GM13977 (cell line): ENCODE data around the gene CMTM7.
"Not testable (repeated sequence)": the region's sequence is repeated elsewhere in the genome, so short reads cannot be mapped to it uniquely, and the experiment has no call there.

Experiments
- DNase-seq: peaks from one replicate; pipeline ENCODE4 v3.0.0; 2012; ENCODE audit warnings: low spot score
- CTCF ChIP-seq: IDR thresholded peaks from 2 replicates; pipeline ENCODE4 v1.5.1; 2012; ENCODE audit warnings: mild to moderate bottlenecking, control low read depth; ENCODE audit not compliant: insufficient read depth; ENCODE audit errors: extremely low read depth, missing control alignments
- in situ Hi-C: fragments of 300-500 bp; cut with MboI; formaldehyde crosslinking; loops from one replicate; pipeline ENCODE4 v1.12.0; 2022; ENCODE audit warnings: low sequenced_read_pairs, low pct_unique_long_range_greater_than_20kb, mixed read lengths, inconsistent platforms; ENCODE audit not compliant: unreplicated experiment

The CMTM7 gene

GRCh38 chr3:32379831-32380500 lies 11.7 kb upstream of the CMTM7 start:
- DNase-seq = no peak
- TF ChIP-seq CTCF = no peak
- in situ Hi-C loops = no loop called here

- in situ Hi-C loops = no loop called here
- TF ChIP-seq CTCF = no peak
- no peak for DNase-seq
Measured at GRCh38 chr3:32381922-32382321, 9.7 kb upstream of the CMTM7 start.

DNA sequence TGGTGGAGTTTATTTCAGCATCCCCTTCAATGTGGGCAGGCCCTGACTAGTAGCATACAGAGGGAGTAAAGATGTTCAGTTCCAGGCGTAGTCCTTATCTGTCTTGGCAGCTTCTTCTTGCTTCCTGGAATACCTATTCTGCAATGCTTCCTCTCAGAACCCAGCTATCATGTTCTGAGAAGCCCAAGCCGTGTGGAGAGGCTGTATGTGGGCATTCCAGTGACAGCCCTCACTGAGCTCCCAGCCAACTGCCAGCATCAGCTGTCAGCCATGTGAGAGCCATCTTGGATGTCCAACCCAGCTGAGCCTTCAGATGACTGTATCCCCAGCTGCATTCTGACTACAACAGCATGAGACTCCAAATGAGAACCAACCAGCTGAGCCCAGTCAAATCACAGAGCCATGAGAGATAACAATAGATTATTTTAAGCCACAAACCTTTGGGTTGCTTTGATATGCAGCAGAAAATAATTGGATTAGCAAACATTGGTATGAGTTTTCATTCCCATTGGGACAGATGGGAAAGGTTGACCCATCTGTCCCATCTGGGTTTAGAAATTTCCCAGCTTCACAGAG lies 8.4 kb upstream of the CMTM7 start:
- TF ChIP-seq CTCF = no peak
- in situ Hi-C loops = no loop called here
- no peak for DNase-seq

GRCh38 chr3:32384938-32385337 lies 6.7 kb upstream of the CMTM7 start:
- TF ChIP-seq CTCF = no peak
- in situ Hi-C loops = no loop called here
- DNase-seq = no peak

DNA sequence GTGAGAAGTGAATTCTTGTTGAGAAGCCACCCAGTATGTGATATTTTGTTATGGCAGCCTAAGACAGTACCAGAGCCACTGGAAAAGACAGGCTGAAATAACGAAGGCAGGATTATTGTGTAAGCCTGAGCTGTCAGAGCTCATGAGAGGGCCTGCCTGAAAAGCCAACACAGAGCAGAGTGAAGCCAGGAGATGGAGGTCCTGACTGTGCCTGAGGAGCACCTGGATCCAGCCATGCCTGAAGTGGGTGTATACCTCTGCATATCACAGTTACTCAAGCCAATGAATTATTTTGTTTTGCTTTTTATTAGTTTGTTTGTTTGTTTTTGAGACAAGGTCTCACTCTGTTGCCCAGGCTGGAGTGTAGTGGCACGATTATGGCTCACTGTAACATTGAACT lies 4.1 kb upstream of the CMTM7 start:
- no peak for TF ChIP-seq CTCF
- DNase-seq = no peak
- in situ Hi-C loops = no loop called here

- in situ Hi-C loops, DNase-seq: not testable (repeated sequence)
Measured at GRCh38 chr3:32389577-32389976, 2.1 kb upstream of the CMTM7 start.

GRCh38 chr3:32392536-32393302 lies 1.1 kb downstream of the CMTM7 start:
- DNase-seq = peak; percentile 22
- in situ Hi-C loops = no loop called here
- no peak for TF ChIP-seq CTCF
